22Rv1 (cell line): ENCODE results near the gene E2F1.

ENCODE experiments used
- CTCF ChIP-seq: fragments of 450-650 bp; IDR thresholded peaks from 2 replicates; pipeline ENCODE4 v1.5.1; 2017; ENCODE audit warnings: mild to moderate bottlenecking
- ZFX ChIP-seq: fragments of 450-650 bp; IDR thresholded peaks from 2 replicates; pipeline ENCODE4 v1.6.1; 2017; ENCODE audit warnings: antibody characterized with exemption, borderline replicate concordance

DNA sequence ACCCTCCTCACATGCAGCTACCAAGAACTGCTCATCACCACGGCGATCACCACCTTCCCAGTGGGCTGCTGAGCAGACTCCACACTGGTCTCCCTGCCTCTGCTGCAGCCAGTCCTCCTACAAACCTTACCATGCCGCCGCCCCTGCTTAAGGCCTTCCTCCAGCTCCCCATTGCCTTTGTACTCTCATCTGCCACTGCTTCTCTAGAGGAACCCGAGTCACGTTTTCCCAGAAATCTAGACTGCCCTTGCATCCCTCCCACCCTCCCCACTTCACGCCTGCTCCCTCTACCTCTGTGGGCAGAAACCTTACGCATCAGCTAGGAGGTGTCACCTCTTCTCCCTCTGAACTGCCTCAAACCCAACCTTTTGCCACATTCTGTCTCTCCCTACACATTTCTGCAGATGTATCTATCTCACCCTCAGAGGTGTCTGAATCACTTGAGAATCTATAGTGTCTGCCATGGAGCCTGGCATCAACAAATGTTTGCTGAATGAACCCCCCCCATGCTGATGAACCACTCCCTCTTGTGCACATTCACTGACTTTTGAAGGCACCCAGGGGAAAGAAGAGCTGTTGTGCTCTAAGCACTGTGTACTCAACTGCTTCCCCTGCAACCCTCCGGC lies 4.3 kb downstream of the E2F1 start:
- no peak for TF ChIP-seq CTCF
- TF ChIP-seq ZFX, result no peak
